HepG2 (cell line): ENCODE results near the gene SETD1A. TPM values are rescaled to one million over a fixed set of nuclear protein-coding genes. Genes with fewer than 3 reads are reported as not detected.

Source experiments
- CHD2 ChIP-seq: IDR thresholded peaks from 2 replicates; pipeline ENCODE4 v1.6.1; 2011; ENCODE audit warnings: low read depth, low read length, improper control_type of control experiment
- GLI4 ChIP-seq: sonication (generic); formaldehyde crosslinking; IDR thresholded peaks from 2 replicates; pipeline ENCODE4 v1.5.1; 2020; ENCODE audit warnings: missing genetic modification reagents, mild to moderate bottlenecking, moderate library complexity, borderline replicate concordance
- IRX3 ChIP-seq: sonication (generic); formaldehyde crosslinking; IDR thresholded peaks from 2 replicates; pipeline ENCODE4 v1.8.1; 2023; ENCODE audit warnings: mild to moderate bottlenecking, low read depth, missing genetic modification reagents, borderline replicate concordance
- JUN ChIP-seq: sonication (generic); formaldehyde crosslinking; IDR thresholded peaks from 2 replicates; pipeline ENCODE4 v1.4.0; 2020; ENCODE audit warnings: mild to moderate bottlenecking, missing genetic modification reagents
- MIXL1 ChIP-seq: IDR thresholded peaks from 2 replicates; pipeline ENCODE4 v1.6.1; 2016
- MZF1 ChIP-seq: sonication (generic); formaldehyde crosslinking; IDR thresholded peaks from 2 replicates; pipeline ENCODE4 v1.8.1; 2023; ENCODE audit warnings: mild to moderate bottlenecking, missing genetic modification reagents, borderline replicate concordance
- NONO ChIP-seq, 2 experiments: fragments of 450-650 bp in 1 of 2; sonication (generic) in 1 of 2; formaldehyde crosslinking in 1 of 2; IDR thresholded peaks in 1 of 2; conservative IDR thresholded peaks in 1 of 2; 2 replicates each; pipeline versions ENCODE4 v1.6.1 to v1.8.0; 2017 to 2022; ENCODE audit warnings: mild to moderate bottlenecking in 1 of 2, missing genetic modification reagents in 1 of 2, moderate library complexity in 1 of 2
- PBX2 ChIP-seq: IDR thresholded peaks from 2 replicates; pipeline ENCODE4 v1.6.1; 2016; ENCODE audit warnings: control low read depth
- SMAD3 ChIP-seq: sonication (generic); formaldehyde crosslinking; IDR thresholded peaks from 2 replicates; pipeline ENCODE4 v1.4.0; 2020; ENCODE audit warnings: missing genetic modification reagents
- SNAPC4 ChIP-seq: sonication (generic); formaldehyde crosslinking; IDR thresholded peaks from 2 replicates; pipeline ENCODE4 v1.4.0; 2020; ENCODE audit warnings: mild to moderate bottlenecking, missing genetic modification reagents
- SOX6 ChIP-seq, 2 experiments: fragments of 450-650 bp in 1 of 2; sonication (generic) in 1 of 2; formaldehyde crosslinking in 1 of 2; IDR thresholded peaks; 2 replicates each; pipeline versions ENCODE4 v1.4.0 to v1.6.1; 2017 to 2020; ENCODE audit warnings: antibody characterized with exemption in 1 of 2, mild to moderate bottlenecking in 1 of 2, missing genetic modification reagents in 1 of 2
- SRSF9 ChIP-seq: fragments of 200-400 bp; formaldehyde crosslinking; IDR thresholded peaks from 2 replicates; pipeline ENCODE4 v1.6.1; 2018; ENCODE audit warnings: borderline replicate concordance, mild to moderate bottlenecking, low read depth, low read length; ENCODE audit not compliant: insufficient read depth, poor library complexity, severe bottlenecking
- SYNCRIP ChIP-seq: fragments of 200-400 bp; formaldehyde crosslinking; IDR thresholded peaks from 2 replicates; pipeline ENCODE4 v1.6.1; 2018; ENCODE audit warnings: mild to moderate bottlenecking, low read depth, low read length; ENCODE audit not compliant: insufficient read depth
- ZMYM2 ChIP-seq: sonication (generic); formaldehyde crosslinking; IDR thresholded peaks from 2 replicates; pipeline ENCODE4 v1.8.0; 2022; ENCODE audit warnings: mild to moderate bottlenecking, missing genetic modification reagents
- ZNF335 ChIP-seq: sonication (generic); formaldehyde crosslinking; IDR thresholded peaks from 2 replicates; pipeline ENCODE4 v1.4.0; 2020; ENCODE audit warnings: missing genetic modification reagents
- ZNF451 ChIP-seq: sonication (generic); formaldehyde crosslinking; IDR thresholded peaks from 2 replicates; pipeline ENCODE4 v1.5.0; 2020; ENCODE audit warnings: mild to moderate bottlenecking, missing genetic modification reagents
- ZNF549 ChIP-seq: sonication (generic); formaldehyde crosslinking; IDR thresholded peaks from 2 replicates; pipeline ENCODE4 v1.5.0; 2020; ENCODE audit warnings: missing genetic modification reagents
- polyA plus RNA-seq, 8 experiments: library from polyadenylated mRNA; depleted of rRNA in 3 of 8; stranded (reverse) in 7 of 8; unstranded in 1 of 8; fragments of >200 nt; fragmentation: Illumina TruSeq in 4 of 8; extraction: Trizol in 4 of 8; gene quantifications; 2 replicates each; pipeline versions ENCODE4 v1.2.1 to v1.2.3, GENCODE V29; 2011 to 2016; ENCODE audit warnings: low read depth in 4 of 8, missing spikeins in 1 of 8, mixed read lengths in 1 of 8; ENCODE audit not compliant: insufficient read depth in 1 of 8
- total RNA-seq, 5 experiments: library from RNA; depleted of rRNA; stranded (reverse); fragments of >200 nt; fragmentation: Illumina TruSeq; extraction: Trizol; gene quantifications; 2 replicates each; pipeline ENCODE4 v1.2.3, GENCODE V29; 2016; ENCODE audit warnings: low read depth in 1 of 5
- TF ChIP-seq, protein P1 (sequence below): sonication (generic); formaldehyde crosslinking; IDR thresholded peaks from 2 replicates; pipeline ENCODE4 v1.8.0; 2022; ENCODE audit warnings: missing genetic modification reagents, low read depth, mild to moderate bottlenecking, borderline replicate concordance
- TF ChIP-seq, protein P2 (sequence below): sonication (generic); formaldehyde crosslinking; IDR thresholded peaks from 2 replicates; pipeline ENCODE4 v1.5.0; 2020; ENCODE audit warnings: missing genetic modification reagents, mild to moderate bottlenecking, borderline replicate concordance

The SETD1A gene
- total and polyA plus RNA-seq, 2 of the 13 experiments (the other 11 are each of a cell fraction or from before 2014, with no cell fraction given): 3.8 to 5.6 TPM

DNA sequence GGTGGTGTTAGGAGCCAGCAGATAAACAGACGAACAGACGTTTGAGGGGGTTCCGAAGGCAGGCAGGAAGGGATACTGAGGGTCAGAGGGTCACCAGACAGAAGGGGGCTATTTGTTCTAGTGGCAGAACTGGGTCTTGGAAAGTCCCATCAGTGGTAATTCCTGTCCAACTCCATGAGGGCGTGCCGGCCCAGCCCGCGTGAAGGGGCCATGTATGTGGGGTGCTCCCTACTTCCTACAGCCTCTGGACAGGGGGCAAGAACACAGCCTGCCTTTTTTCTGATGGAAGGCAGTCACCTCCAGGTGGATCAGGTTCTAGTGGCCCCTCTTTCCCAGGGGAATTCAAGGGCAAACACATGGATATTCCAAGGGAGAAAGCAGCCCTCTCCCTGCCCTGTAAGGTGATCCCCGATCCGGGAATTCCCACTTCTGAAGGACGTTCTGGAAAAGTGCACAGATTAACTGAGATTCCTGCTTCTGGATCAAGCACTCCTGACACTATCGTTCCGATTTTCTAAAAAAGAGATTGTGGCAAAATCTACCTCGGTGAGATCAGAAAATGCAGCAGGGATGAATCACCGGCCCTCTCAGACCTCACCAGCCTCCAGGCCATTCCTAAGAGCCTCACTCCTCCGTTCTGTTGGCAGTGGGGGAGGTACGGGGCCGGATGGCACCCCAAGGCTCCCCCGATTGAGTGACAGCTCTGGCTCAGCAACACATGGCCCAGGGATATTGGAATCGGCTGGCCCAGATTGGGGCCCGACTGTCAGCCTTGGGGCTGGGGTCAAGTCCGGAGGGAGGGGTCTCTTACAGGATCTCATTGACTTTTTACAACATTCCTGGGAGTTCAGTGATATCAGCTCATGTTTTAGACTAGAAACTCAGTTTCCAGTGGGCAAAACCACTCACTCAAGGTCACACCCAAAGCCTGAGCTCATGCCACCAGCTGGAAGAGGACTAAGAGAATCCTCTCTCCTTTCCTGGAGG is 40.5 kb downstream of the SETD1A start (continued):
- TF ChIP-seq SNAPC4 (CRISPR knock-in tag): peak; percentile 81; the same call in 1 of the 2 replicates
- peak; percentile 32; the same call in 1 of the 2 replicates for TF ChIP-seq SMAD3 (CRISPR knock-in tag)
- no peak for TF ChIP-seq SOX6 (IDR thresholded peaks at IDR 0.05)
- TF ChIP-seq SOX6 (CRISPR knock-in tag; IDR thresholded peaks at IDR 0.05): no peak; the same call in 1 of the 2 replicates
- TF ChIP-seq ZNF549 (CRISPR knock-in tag): no peak
- TF ChIP-seq SRSF9: no peak
- TF ChIP-seq CHD2: no peak
- peak; percentile 77 for TF ChIP-seq PBX2 (CRISPR knock-in tag)
- TF ChIP-seq MIXL1 (CRISPR knock-in tag): peak; percentile 13; the same call in 1 of the 2 replicates
- no peak for TF ChIP-seq ZMYM2 (CRISPR knock-in tag)
- no peak for TF ChIP-seq JUN (CRISPR knock-in tag)
- TF ChIP-seq, protein P1, sequence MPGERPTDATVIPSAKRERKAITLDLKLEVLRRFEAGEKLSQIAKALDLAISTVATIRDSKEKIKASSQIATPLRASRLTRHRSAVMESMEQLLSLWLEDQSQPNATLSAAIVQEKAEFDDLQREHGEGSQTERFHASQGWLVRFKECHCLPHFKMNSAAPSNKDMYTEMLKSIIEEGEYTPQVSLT: no peak
- TF ChIP-seq MZF1 (CRISPR knock-in tag): 0 out of 2 replicates have a peak, but pooled peaks have one; percentile 54
- no peak for TF ChIP-seq NONO (IDR thresholded peaks at IDR 0.05)
- TF ChIP-seq NONO (CRISPR knock-in tag; conservative IDR thresholded peaks at IDR 0.05): no peak; the same call in 1 of the 2 replicates
- TF ChIP-seq ZNF451 (CRISPR knock-in tag): no peak
- TF ChIP-seq, protein P2, sequence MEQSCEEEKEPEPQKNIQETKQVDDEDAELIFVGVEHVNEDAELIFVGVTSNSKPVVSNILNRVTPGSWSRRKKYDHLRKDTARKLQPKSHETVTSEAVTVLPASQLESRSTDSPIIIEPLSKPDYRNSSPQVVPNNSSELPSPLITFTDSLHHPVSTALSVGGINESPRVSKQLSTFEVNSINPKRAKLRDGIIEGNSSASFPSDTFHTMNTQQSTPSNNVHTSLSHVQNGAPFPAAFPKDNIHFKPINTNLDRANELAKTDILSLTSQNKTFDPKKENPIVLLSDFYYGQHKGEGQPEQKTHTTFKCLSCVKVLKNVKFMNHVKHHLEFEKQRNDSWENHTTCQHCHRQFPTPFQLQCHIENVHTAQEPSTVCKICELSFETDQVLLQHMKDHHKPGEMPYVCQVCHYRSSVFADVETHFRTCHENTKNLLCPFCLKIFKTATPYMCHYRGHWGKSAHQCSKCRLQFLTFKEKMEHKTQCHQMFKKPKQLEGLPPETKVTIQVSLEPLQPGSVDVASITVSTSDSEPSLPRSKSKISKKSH (CRISPR knock-in tag): no peak
- TF ChIP-seq ZNF335 (CRISPR knock-in tag): no peak
- peak; percentile 74; the same call in 1 of the 2 replicates for TF ChIP-seq GLI4 (CRISPR knock-in tag)
- TF ChIP-seq SYNCRIP: no peak
- no peak for TF ChIP-seq IRX3 (CRISPR knock-in tag)
